Vagina (tissue), 2 donors: ENCODE data around the gene COX8A.

Experiments
- CTCF ChIP-seq, 3 experiments: fragments of 450-650 bp in 2 of 3; fragments of 200-600 bp in 1 of 3; sonication (generic) in 1 of 3; IDR thresholded peaks; one replicate each; pipeline ENCODE4 v1.5.1; 2017 to 2019; ENCODE audit warnings: antibody characterized with exemption in 3 of 3, mild to moderate bottlenecking in 2 of 3, moderate library complexity in 2 of 3
- POLR2A ChIP-seq, 2 donors: fragments of 450-650 bp; IDR thresholded peaks; one replicate each; pipeline ENCODE4 v1.6.1; 2017; ENCODE audit warnings: antibody characterized with exemption in 2 of 2, mild to moderate bottlenecking in 2 of 2, moderate library complexity in 2 of 2
- POLR2AphosphoS5 ChIP-seq, 2 donors: sonication (generic); formaldehyde crosslinking; IDR thresholded peaks; one replicate each; pipeline ENCODE4 v1.9.0; 2017; ENCODE audit warnings: antibody characterized with exemption in 2 of 2, mild to moderate bottlenecking in 2 of 2, low read depth in 1 of 2; ENCODE audit not compliant: insufficient read depth in 1 of 2

GRCh38 chr11:63958008-63958407, 16.4 kb upstream of the COX8A start:
- TF ChIP-seq POLR2AphosphoS5 (IDR thresholded peaks at IDR 0.05; ENCODE audit: insufficient read depth in 1 of 2, low read depth in 1 of 2) (no peak), CTCF (IDR thresholded peaks at IDR 0.05) (no peak), POLR2A (IDR thresholded peaks at IDR 0.05) (no peak)
